Uterus (tissue), 4 donors: ENCODE results near the gene PTCD3. TPM values are rescaled to one million over a fixed set of nuclear protein-coding genes. Genes with fewer than 3 reads are reported as not detected.

Source experiments
- DNase-seq, 2 donors: peaks; one replicate each; pipeline ENCODE4 v3.0.0-alpha.2; 2019 to 2020
- H3K27ac ChIP-seq, 2 donors: fragments of 200-600 bp; sonication (generic); 1 replicate in 1 of 2; 2 replicates in 1 of 2; pipeline ENCODE4 v1.5.1; 2016 to 2018
- H3K27me3 ChIP-seq, 2 donors: fragments of 200-600 bp; sonication (generic); one replicate each; pipeline ENCODE4 v1.5.1; 2018 to 2019; ENCODE audit warnings: control low read depth in 1 of 2
- H3K36me3 ChIP-seq, 2 donors: fragments of 200-600 bp; sonication (generic); one replicate each; pipeline ENCODE4 v1.5.1; 2019; ENCODE audit warnings: control low read depth in 1 of 2
- H3K4me1 ChIP-seq, 2 donors: fragments of 200-600 bp; sonication (generic); one replicate each; pipeline ENCODE4 v1.5.1; 2018 to 2019; ENCODE audit warnings: control low read depth in 1 of 2
- H3K4me3 ChIP-seq, 2 donors: fragments of 200-600 bp; sonication (generic); 1 replicate in 1 of 2; 2 replicates in 1 of 2; pipeline ENCODE4 v1.5.1; 2018 to 2019; ENCODE audit warnings: mild to moderate bottlenecking in 1 of 2
- H3K9me3 ChIP-seq, 2 donors: fragments of 200-600 bp; sonication (generic); one replicate each; pipeline ENCODE4 v1.5.1; 2019; ENCODE audit warnings: control low read depth in 1 of 2
- CTCF ChIP-seq, 4 experiments: fragments of 200-600 bp in 2 of 4; fragments of 450-650 bp in 2 of 4; sonication (generic) in 2 of 4; IDR thresholded peaks; one replicate each; pipeline ENCODE4 v1.5.1; 2016 to 2019; ENCODE audit warnings: antibody characterized with exemption in 4 of 4, mild to moderate bottlenecking in 2 of 4, moderate library complexity in 1 of 4
- POLR2A ChIP-seq, 2 donors: fragments of 450-650 bp; IDR thresholded peaks; one replicate each; pipeline ENCODE4 v1.6.1; 2016; ENCODE audit warnings: antibody characterized with exemption in 2 of 2, mild to moderate bottlenecking in 1 of 2, moderate library complexity in 1 of 2
- intact Hi-C: fragments of 100-400 bp; cut with DNase I; formaldehyde crosslinking; loops from one replicate; pipeline ENCODE4 v1.15.1; 2023; ENCODE audit warnings: low total_unique reads
- total RNA-seq, 4 donors: library from RNA; depleted of rRNA in 3 of 4; stranded (reverse); fragments of >200 nt in 3 of 4; gene quantifications; one replicate each; pipeline versions ENCODE4 v1.1.0 to v1.2.4, GENCODE V29; 2014 to 2023
- donor health status: DM: yes; HTN: yes; CAD: no.

The PTCD3 gene
- total RNA-seq, 4 donors from 2014 or later, result 87.9 to 160 (median 103) TPM

GRCh38 chr2:86079981-86080911 is 25.8 kb upstream of the PTCD3 start:
- Histone ChIP-seq H3K4me3 (no peak overlapping the region), H3K9me3 (no peaks in the 10 kb centered on the region), H3K27ac (no peak overlapping the region), H3K27me3 (no peaks in the 10 kb centered on the region), H3K4me1 (no peaks in the 10 kb centered on the region), H3K36me3 (no peaks in the 10 kb centered on the region)
- intact Hi-C loops, result loop anchor here (2.0 to 10.0 kb wide), 3 partner anchors 175 to 345 kb away; no protein-coding TSS in a partner anchor
- TF ChIP-seq CTCF (IDR thresholded peaks at IDR 0.05) (peak; percentile 72 to 85 (median 80)), POLR2A (IDR thresholded peaks at IDR 0.05) (no peak)
- DNase-seq, result peak; percentile 75 to 79

GRCh38 chr2:86081724-86082123 is 24.3 kb upstream of the PTCD3 start:
- intact Hi-C loops, result no loop called here
- TF ChIP-seq POLR2A (IDR thresholded peaks at IDR 0.05), result no peak
- TF ChIP-seq CTCF (IDR thresholded peaks at IDR 0.05), result no peak
- H3K4me3 ChIP-seq, result no peak overlapping the region
- H3K27ac ChIP-seq, result no peak overlapping the region
- H3K36me3 ChIP-seq, result no peaks in the 10 kb centered on the region
- no peaks in the 10 kb centered on the region for H3K27me3 ChIP-seq
- no peaks in the 10 kb centered on the region for H3K4me1 ChIP-seq
- no peaks in the 10 kb centered on the region for H3K9me3 ChIP-seq
- no peak for DNase-seq

GRCh38 chr2:86082756-86083155 is 23.3 kb upstream of the PTCD3 start:
- Histone ChIP-seq H3K36me3 (no peaks in the 10 kb centered on the region), H3K27me3 (no peaks in the 10 kb centered on the region)

GRCh38 chr2:86087936-86088850 is 17.8 kb upstream of the PTCD3 start:
- H3K4me1 ChIP-seq, result no peaks in the 10 kb centered on the region
- no peaks in the 10 kb centered on the region for H3K9me3 ChIP-seq
- H3K36me3 ChIP-seq, result no peaks in the 10 kb centered on the region
- intact Hi-C loops, result no loop called here
- no peak overlapping the region for H3K27ac ChIP-seq
- H3K27me3 ChIP-seq, result no peaks in the 10 kb centered on the region
- TF ChIP-seq POLR2A (IDR thresholded peaks at IDR 0.05) (no peak), CTCF (IDR thresholded peaks at IDR 0.05) (no peak)
- no peak for DNase-seq
- no peak overlapping the region for H3K4me3 ChIP-seq

More at GRCh38 chr2:86082756-86083155, 23.3 kb upstream of the PTCD3 start:
- H3K27ac ChIP-seq, result no peak overlapping the region
- intact Hi-C loops, result no loop called here
- H3K4me3 ChIP-seq, result no peak overlapping the region
- H3K4me1 ChIP-seq, result no peaks in the 10 kb centered on the region
- no peak for TF ChIP-seq POLR2A (IDR thresholded peaks at IDR 0.05)
- TF ChIP-seq CTCF (IDR thresholded peaks at IDR 0.05), result no peak
- H3K9me3 ChIP-seq, result no peaks in the 10 kb centered on the region
- DNase-seq, result no peak
